Natural killer cell (primary cell): ENCODE data around the gene KLF8. TPM values are rescaled to one million over a fixed set of nuclear protein-coding genes. Genes with fewer than 3 reads are reported as not detected.

Source experiments
- ATAC-seq, 3 donors: fragments of 150-1000 bp in 2 of 3; fragments of 200-7000 bp in 1 of 3; cut with Tn5 transposase; 1 replicate in 1 of 3; 2 replicates in 2 of 3; pipeline ENCODE4 v1.10.0; 2021; ENCODE audit warnings: mild to moderate bottlenecking in 2 of 3, moderate library complexity in 2 of 3
- DNase-seq, 2 donors: peaks; one replicate each; pipeline versions ENCODE4 v3.0.0 to v3.0.0-alpha.2; 2013 to 2021; ENCODE audit warnings: mixed read lengths in 1 of 2
- H3K27ac ChIP-seq: one replicate; pipeline ENCODE4 v1.5.1; 2013; ENCODE audit warnings: mild to moderate bottlenecking, low read length
- H3K27me3 ChIP-seq: one replicate; pipeline ENCODE4 v1.6.1; 2013; ENCODE audit warnings: low read length; ENCODE audit not compliant: control insufficient read depth, insufficient read depth
- H3K36me3 ChIP-seq: one replicate; pipeline ENCODE4 v1.6.1; 2013; ENCODE audit warnings: low read length; ENCODE audit not compliant: control insufficient read depth, insufficient read depth
- H3K4me1 ChIP-seq: one replicate; pipeline ENCODE4 v1.6.1; 2013; ENCODE audit warnings: low read length; ENCODE audit not compliant: control insufficient read depth, insufficient read depth
- H3K4me3 ChIP-seq: one replicate; pipeline ENCODE4 v1.5.1; 2013; ENCODE audit warnings: low read length
- H3K9me3 ChIP-seq: one replicate; pipeline ENCODE4 v1.6.1; 2013; ENCODE audit warnings: low read length; ENCODE audit not compliant: control insufficient read depth, insufficient read depth
- H3K27ac Mint-ChIP-seq, 2 donors: one replicate each; pipeline ENCODE4 v1.8.0; 2022; ENCODE audit warnings: mild to moderate bottlenecking in 2 of 2, mixed read lengths in 2 of 2, moderate library complexity in 1 of 2
- H3K27me3 Mint-ChIP-seq, 2 donors: one replicate each; pipeline ENCODE4 v1.8.0; 2022; ENCODE audit warnings: low read depth in 2 of 2, mixed read lengths in 2 of 2
- H3K36me3 Mint-ChIP-seq: one replicate; pipeline ENCODE4 v1.8.0; 2022; ENCODE audit warnings: mixed read lengths
- H3K4me1 Mint-ChIP-seq, 2 donors: one replicate each; pipeline ENCODE4 v1.8.0; 2022; ENCODE audit warnings: mixed read lengths in 2 of 2
- H3K4me3 Mint-ChIP-seq: one replicate; pipeline ENCODE4 v1.8.0; 2022; ENCODE audit warnings: mild to moderate bottlenecking, moderate library complexity, mixed read lengths
- H3K9me3 Mint-ChIP-seq, 2 donors: one replicate each; pipeline ENCODE4 v1.8.0; 2022; ENCODE audit warnings: mixed read lengths in 2 of 2
- WGBS: methylation state at CpG from one replicate; pipeline ENCODE4 v1.1.7; 2013; ENCODE audit warnings: missing lambda C conversion rate; ENCODE audit not compliant: insufficient coverage; 5-methylcytosine and 5-hydroxymethylcytosine counted together
- intact Hi-C: fragments of 100-400 bp; cut with micrococcal nuclease; formaldehyde crosslinking; loops from one replicate; pipeline ENCODE4 v1.14.2; 2022
- total RNA-seq, 4 donors: library from RNA; stranded (reverse); fragments of 120-200 nt in 1 of 4; gene quantifications; one replicate each; pipeline versions ENCODE4 v1.2.3 to v1.2.4, GENCODE V29; 2013 to 2022
- TF ChIP-seq, protein P1 (sequence below): fragments of 200-600 bp; IDR thresholded peaks from one replicate; pipeline ENCODE4 v1.8.0; 2022; ENCODE audit warnings: antibody characterized with exemption

KLF8 gene
- total RNA-seq, 3 donors from 2014 or later (not counting 1 experiment from before 2014, with no cell fraction given), result 6.7 to 11.9 (median 11.2) TPM

DNA sequence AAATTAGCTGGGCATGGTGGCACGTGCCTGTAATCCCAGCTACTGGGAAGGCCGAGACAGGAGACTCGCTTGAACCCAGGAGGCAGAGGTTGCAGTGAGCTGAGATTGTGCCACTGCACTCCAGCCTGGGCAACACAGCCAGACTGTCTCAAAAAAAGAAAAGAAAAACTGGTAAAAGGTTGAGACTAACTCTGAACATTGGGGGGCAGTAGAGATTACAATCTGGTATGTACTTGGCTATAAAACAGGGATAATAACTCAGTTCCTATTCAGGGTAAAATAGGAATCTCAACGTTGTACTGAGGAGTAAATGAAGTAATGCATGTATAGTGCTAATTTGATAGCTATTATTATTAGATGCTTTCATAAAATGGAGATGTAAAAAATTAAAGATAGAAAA is 12.5 kb upstream of the KLF8 start:
- no peak overlapping the region for H3K27ac Mint-ChIP-seq
- no peaks in the 10 kb centered on the region for H3K9me3 ChIP-seq
- 74% methylated on average over 3 of the region's 4 CpGs for WGBS
- no peaks in the 10 kb centered on the region for H3K27me3 ChIP-seq
- ATAC-seq, result no peak
- TF ChIP-seq, protein P1, sequence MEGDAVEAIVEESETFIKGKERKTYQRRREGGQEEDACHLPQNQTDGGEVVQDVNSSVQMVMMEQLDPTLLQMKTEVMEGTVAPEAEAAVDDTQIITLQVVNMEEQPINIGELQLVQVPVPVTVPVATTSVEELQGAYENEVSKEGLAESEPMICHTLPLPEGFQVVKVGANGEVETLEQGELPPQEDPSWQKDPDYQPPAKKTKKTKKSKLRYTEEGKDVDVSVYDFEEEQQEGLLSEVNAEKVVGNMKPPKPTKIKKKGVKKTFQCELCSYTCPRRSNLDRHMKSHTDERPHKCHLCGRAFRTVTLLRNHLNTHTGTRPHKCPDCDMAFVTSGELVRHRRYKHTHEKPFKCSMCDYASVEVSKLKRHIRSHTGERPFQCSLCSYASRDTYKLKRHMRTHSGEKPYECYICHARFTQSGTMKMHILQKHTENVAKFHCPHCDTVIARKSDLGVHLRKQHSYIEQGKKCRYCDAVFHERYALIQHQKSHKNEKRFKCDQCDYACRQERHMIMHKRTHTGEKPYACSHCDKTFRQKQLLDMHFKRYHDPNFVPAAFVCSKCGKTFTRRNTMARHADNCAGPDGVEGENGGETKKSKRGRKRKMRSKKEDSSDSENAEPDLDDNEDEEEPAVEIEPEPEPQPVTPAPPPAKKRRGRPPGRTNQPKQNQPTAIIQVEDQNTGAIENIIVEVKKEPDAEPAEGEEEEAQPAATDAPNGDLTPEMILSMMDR, result no peak
- intact Hi-C loops, result no loop called here
- no peak overlapping the region for H3K27ac ChIP-seq
- no peaks in the 10 kb centered on the region for H3K36me3 Mint-ChIP-seq
- DNase-seq, result peak in 1 of 2 donors; percentile 15
- no peaks in the 10 kb centered on the region for H3K9me3 Mint-ChIP-seq
- H3K4me3 Mint-ChIP-seq, result no peak overlapping the region
- H3K36me3 ChIP-seq, result no peaks in the 10 kb centered on the region
- H3K4me1 Mint-ChIP-seq, result no peaks in the 10 kb centered on the region
- no peak overlapping the region for H3K4me3 ChIP-seq
- peaks cover 0 to 4% of the 10 kb centered on the region in 2 donors for H3K27me3 Mint-ChIP-seq
- no peaks in the 10 kb centered on the region for H3K4me1 ChIP-seq

DNA sequence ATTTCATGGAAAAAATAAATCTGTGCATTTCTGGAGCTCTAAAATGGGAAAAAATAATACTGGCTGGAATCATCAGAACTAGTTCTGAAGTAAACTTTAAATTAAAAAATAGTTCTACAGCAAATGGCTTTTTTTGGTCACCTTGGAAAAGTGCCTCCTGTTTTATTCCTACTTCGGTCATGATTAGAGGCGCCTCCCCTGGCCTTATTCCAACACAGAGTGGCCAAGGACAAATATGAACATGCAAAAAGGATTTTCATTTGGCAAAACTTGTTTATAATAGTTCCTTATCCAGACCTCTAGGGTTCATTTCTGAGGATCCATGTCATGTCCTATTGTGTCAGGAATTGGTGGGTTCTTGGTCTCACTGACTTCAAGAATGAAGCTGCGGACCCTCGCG is 11.1 kb upstream of the KLF8 start:
- no peaks in the 10 kb centered on the region for H3K4me1 Mint-ChIP-seq
- Histone ChIP-seq H3K36me3 (no peaks in the 10 kb centered on the region), H3K4me3 (no peak overlapping the region), H3K4me1 (no peaks in the 10 kb centered on the region), H3K9me3 (no peaks in the 10 kb centered on the region), H3K27ac (no peak overlapping the region), H3K27me3 (no peaks in the 10 kb centered on the region)
- peaks cover 4 to 5% of the 10 kb centered on the region in 2 donors for H3K27me3 Mint-ChIP-seq
- TF ChIP-seq, protein P1, result no peak
- no peak for DNase-seq
- H3K9me3 Mint-ChIP-seq, result no peaks in the 10 kb centered on the region
- no peak overlapping the region for H3K27ac Mint-ChIP-seq
- WGBS, result 100% methylated on average over 3 of the region's 5 CpGs
- no peak for ATAC-seq
- intact Hi-C loops, result no loop called here
- no peaks in the 10 kb centered on the region for H3K36me3 Mint-ChIP-seq
- H3K4me3 Mint-ChIP-seq, result no peak overlapping the region

DNA sequence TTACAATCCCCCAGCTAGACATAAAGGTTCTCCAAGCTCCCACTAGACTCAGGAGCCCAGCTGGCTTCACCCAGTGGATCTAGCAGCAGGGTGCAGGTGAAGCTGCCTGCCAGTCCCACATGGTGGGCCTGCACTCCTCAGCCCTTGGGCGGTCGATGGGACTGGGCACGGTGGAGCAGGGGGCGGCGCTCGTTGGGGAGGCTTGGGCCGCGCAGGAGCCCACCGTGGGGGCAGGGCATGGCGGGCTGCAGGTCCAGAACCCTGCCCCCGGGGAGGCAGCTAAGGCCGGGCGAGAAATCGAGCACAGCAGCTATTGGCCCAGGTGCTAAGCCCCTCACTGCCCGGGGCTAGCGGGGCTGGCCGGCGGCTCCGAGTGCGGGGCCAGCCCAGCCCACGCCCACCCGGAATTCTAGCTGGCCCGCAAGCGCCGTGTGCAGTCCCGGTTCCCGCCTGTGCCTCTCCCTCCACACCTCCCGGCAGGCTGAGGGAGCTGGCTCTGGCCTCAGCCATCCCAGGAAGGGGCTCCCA is 9.6 kb upstream of the KLF8 start:
- Mint-ChIP-seq H3K4me1 (no peaks in the 10 kb centered on the region), H3K9me3 (no peaks in the 10 kb centered on the region), H3K27me3 (peaks cover 0 to 6% of the 10 kb centered on the region in 2 donors), H3K4me3 (no peak overlapping the region), H3K36me3 (no peaks in the 10 kb centered on the region), H3K27ac (no peak overlapping the region)
- DNase-seq, result no peak
- H3K27ac ChIP-seq, result no peak overlapping the region
- intact Hi-C loops, result no loop called here
- no peaks in the 10 kb centered on the region for H3K36me3 ChIP-seq
- ATAC-seq, result no peak
- 96% methylated on average over 27 of the region's 28 CpGs for WGBS
- H3K4me3 ChIP-seq, result no peak overlapping the region
- H3K9me3 ChIP-seq, result no peaks in the 10 kb centered on the region
- TF ChIP-seq, protein P1, result no peak
- H3K27me3 ChIP-seq, result no peaks in the 10 kb centered on the region
- no peaks in the 10 kb centered on the region for H3K4me1 ChIP-seq

DNA sequence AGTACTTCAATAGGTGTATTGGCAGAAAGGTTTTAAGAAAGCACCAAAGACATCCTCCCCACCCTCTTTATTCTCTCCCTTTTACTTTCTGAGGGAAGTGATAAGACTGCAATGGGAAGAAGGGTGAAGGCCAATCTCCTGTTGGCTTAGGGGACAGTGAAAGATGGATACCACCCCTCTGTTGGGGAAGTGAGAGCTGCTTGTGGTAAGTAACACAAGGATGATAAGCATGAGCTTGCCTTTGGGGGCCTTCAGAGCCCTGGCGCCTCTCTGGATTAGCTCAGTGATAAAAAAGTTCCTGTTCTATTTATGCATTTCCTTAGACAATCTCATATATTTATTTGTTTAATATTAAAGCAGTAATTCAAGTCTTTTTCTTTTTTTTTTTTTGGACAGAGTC is 5.2 kb upstream of the KLF8 start:
- Mint-ChIP-seq H3K27ac (no peak overlapping the region), H3K4me3 (no peak overlapping the region)
- no CpG with 5 or more reads among the region's 1 CpG for WGBS

More for the DNA sequence above, 5.2 kb upstream of the KLF8 start:
- H3K27ac ChIP-seq, result no peak overlapping the region
- peaks cover 0 to 4% of the 10 kb centered on the region in 2 donors for H3K4me1 Mint-ChIP-seq
- TF ChIP-seq, protein P1, result no peak
- H3K4me1 ChIP-seq, result peaks cover 6% of the 10 kb centered on the region
- H3K36me3 Mint-ChIP-seq, result no peaks in the 10 kb centered on the region
- H3K9me3 ChIP-seq, result no peaks in the 10 kb centered on the region
- H3K9me3 Mint-ChIP-seq, result no peaks in the 10 kb centered on the region
- intact Hi-C loops, result no loop called here
- no peak overlapping the region for H3K4me3 ChIP-seq
- H3K27me3 Mint-ChIP-seq, result peaks cover 0 to 6% of the 10 kb centered on the region in 2 donors
- DNase-seq, result no peak
- H3K36me3 ChIP-seq, result no peaks in the 10 kb centered on the region
- H3K27me3 ChIP-seq, result no peaks in the 10 kb centered on the region
- ATAC-seq, result no peak
